ENCODE results near the gene EDNRB.
"Not testable (repeated sequence)": the region's sequence is repeated elsewhere in the genome, so short reads cannot be mapped to it uniquely, and the experiment has no call there.

The EDNRB gene

GRCh38 chr13:77896536-77896935, 22.1 kb downstream of the EDNRB start:
- DNase-seq = no peak

DNA sequence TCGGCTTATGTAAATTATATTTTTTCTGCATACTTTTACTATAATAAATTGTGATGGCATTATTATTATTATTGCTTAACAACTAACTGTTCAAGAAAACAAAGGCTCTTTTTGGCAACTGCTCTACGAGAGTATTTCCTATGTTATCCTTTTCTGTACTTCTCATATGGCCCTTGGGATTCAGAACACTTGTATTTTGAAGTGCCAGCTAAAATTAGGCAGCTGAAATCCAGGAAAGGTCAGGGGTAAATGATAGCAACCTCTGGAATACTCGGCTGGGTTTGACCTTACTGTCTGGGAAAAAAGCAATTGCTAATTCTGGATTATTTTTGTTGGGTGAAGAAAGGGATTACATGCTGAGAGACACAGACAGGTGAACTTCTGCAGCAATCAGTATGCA, 23.9 kb downstream of the EDNRB start:
- DNase-seq = no peak

DNA sequence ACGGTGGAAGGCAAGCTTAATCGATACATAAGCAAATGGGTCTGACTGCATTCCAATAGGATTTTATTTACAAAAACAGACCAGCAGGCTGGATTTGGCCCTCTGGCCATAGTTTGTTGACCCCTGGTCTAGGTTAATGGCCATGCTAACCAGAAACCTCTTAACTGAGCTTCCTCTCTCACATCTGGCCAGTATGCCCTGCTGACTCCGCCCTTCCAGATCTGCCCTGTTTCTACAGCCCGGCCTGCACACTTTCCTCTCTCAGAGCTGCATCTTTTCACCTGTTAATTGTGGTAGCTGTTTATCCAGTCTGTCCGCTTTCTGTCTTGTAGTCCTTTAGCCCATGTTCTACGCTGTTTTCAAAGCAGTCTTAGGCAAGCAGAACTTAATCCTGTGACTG, 25.6 kb downstream of the EDNRB start:
- DNase-seq = no peak

- no peak for DNase-seq
These were observed 26.1 kb downstream of the EDNRB start for GRCh38 chr13:77892491-77892890.

DNA sequence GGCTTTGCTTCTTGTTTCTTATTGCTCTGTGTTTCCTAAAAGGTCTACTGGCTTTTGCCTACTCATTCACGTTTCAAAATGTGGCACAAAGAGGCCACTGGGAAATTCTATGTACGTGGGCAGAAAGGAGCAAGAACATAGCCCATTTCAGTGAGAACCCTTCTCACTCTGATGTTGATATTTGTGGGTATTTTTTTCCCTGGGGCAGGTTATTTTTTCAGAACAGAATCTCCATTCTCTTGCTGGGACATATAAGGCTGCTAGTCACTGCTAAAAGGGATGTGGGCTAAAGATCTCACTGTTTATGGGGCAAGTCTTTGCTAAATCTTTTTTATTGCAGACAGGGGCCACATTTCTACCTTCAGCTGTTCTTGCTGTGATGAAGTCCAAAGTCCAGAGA, 27.1 kb downstream of the EDNRB start:
- DNase-seq = no peak

- no peak for DNase-seq
These were observed 27.6 kb downstream of the EDNRB start for GRCh38 chr13:77891041-77891440.

GRCh38 chr13:77883328-77883727, 35.3 kb downstream of the EDNRB start:
- no peak for DNase-seq

- DNase-seq = no peak
These were observed 40.4 kb downstream of the EDNRB start for GRCh38 chr13:77878190-77878589.

DNA sequence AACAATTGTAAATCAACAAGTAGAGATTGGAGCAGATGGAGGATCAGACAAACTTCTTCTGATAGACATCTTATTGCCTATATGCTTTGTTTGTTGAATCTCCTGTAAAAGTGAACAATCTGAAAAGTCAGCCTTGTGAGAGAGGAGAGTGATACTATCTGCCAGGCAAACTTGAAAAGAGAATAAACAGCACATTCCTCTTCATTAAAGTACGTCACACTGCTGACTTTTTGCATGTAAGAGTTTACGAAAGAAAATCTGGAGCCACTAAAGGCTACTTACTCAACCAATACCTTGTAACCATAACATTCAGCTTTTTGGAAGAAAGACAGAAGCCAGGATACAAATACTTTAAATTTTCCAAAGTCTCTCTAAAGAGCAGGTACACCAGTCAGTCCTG, 42.5 kb downstream of the EDNRB start:
- DNase-seq = no peak

DNA sequence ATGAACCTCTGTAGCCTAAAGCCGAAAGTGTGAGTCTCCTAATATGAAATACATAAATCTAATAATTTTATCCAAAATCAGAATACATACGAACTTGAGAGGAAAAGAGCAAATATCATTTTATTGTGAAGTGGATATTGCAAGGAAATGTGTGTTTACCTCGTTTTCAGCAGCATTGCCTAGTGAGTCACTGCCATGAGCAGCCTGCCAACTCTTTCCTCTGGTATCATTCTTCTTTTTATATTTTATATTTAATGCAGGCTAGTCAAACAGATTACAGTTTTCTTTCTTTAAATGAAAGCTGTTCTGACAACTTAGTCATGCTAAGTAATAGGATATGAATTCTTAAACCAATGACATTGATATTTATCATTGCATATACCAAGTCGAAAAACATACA, 44.2 kb downstream of the EDNRB start:
- DNase-seq = no peak

DNA sequence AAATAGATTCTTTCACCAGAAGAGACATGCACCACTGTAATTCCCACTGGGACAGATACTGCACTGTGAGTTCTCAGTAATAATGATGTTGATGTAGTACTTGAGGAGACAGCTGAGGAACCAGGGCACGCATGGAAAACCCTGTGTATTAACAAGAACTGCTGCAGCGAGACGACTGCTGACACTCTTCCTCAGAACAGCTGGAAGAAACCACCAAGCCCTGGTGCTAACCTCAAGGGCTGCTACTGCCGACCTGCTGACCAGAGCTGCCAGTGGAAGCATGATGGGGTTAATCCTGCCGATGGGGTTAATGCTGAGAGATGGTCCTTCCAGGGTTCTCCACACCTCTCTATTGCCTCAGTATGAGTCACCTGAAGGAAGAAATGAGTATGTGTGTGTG, 45.6 kb downstream of the EDNRB start:
- DNase-seq = no peak

- no peak for DNase-seq
These were observed 47.0 kb downstream of the EDNRB start for GRCh38 chr13:77871596-77871995.

- no peak for DNase-seq
These were observed 49.9 kb downstream of the EDNRB start for GRCh38 chr13:77868717-77869116.

GRCh38 chr13:77866971-77867370, 51.7 kb downstream of the EDNRB start:
- no peak for DNase-seq

GRCh38 chr13:77865622-77866021, 53.0 kb downstream of the EDNRB start:
- no peak for DNase-seq

DNA sequence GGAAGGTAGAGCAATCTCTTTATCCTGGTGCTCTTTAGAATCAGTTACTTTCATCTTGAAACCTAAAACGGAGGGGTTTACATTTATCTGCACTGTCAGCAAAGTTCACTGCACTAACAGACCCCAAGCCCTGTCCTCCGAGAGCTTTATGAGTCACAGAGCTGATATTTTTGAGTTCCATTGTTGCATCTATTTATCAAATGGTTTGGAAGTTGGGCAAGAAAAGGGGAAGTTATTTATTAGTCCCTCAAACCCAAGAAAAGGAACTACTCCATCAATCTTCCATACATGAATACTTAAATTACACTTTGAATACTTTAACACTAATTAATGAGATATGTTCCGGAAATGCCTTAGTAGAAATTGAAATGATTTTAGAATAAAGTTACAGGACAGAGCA, 55.5 kb downstream of the EDNRB start:
- DNase-seq = no peak

DNA sequence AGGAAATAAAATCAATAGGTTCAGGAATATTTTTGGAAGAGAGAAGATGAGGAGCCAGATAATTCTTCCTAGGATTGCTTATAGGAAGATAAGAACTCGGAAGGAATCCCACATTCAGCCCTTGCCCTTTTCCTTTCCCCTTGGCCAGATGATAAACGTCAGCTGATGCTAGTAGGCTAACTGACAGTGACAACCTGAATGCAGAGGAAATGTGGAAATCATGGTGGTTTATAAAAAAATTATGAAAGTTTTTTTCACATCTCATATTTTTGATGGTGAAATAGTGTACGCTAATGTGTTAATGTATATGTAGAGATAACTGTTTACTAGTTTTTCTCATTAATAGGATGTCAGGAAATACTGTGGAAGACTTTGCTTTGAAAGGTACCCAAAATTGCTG, 56.9 kb downstream of the EDNRB start:
- DNase-seq = no peak

DNA sequence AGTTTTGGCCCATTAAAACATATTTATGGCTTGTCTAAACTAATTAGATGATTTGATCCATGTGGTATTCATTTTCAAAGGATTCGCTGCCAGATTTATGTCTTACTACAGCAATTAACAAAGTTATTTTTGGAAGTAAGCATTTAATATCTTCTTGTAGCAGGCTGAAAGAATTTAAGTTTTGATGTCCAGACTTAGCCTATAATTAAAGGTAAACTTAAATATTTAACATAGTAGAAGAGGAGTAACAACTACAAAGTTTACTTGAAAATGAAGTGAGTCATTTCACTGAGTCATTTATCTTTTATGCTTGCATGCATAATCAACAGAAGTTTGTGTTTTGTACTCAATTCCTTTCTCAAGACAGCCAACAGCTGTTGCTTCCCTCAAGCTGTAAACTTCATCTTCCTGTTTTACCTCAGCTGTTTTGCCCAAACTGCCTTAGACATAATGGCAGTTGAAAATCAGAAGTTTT, 58.1 kb downstream of the EDNRB start:
- DNase-seq = no peak

GRCh38 chr13:77859450-77859849, 59.2 kb downstream of the EDNRB start:
- no peak for DNase-seq

DNA sequence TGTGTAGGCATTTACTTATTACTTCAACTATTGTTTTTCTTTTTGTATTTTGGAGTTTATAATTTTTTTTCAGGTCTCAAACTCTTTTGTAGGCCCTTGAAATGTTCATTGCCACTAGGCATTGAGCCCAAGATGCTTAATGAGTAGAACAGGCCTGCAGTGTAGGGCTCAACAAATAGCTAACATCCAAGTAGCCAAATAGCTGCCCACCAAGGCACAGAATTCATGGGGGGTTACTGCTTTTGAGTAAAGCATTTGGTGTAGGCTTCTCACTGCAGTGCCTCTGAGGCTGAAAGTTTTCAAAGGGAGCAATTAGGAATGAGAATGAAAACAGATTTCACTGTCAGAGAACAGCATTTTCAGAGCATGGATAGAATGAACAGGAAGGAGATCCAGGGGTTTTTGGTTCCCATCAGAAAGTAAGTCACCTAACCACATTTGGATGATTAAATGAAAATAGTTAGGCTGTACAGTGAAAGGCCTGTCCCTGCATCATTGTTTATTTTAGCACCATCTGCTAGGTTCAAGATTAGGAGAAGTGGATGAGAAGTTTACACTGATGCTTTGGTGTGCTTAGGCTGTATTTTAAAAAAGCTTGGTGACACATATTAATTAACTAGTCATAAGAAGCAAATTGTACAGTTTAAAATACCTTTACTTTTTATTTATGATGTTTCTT, 61.0 kb downstream of the EDNRB start:
- DNase-seq = no peak

DNA sequence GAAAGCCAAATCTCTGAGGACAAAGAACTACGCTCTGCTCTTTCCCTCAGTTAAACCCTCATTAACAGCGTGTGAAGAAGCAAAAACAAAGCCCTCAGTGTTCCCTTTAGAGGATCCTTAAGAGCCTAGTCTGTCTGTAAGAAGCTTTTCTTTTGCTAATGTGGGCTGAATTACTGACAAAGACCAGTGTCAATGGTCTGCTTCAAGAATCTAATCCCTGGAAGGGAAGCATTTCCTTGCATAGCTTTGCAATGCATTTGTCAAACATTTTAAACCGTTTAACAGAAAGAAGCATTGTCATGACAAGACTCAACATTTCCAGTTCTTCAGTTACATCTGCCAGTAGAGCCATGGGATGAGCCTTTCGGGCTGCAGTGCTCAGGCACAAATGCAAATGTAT, 64.9 kb downstream of the EDNRB start:
- no peak for DNase-seq

DNA sequence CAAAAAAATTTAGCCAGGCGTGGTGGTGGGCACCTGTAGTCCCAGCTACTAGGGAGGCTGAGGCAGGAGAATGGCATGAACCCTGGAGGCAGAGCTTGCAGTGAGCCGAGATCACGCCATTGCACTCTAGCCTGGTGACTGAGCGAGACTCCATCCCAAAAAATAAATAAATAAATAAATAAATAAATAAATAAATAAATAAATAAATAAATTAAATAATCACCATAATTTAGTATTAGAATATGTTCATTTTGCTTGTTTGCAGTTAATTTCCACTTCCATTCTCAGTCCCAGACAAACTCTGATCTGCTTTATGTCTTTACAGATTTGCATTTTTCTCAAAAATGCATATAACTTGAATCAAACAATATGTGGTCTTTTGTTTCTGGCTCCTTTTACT, 70.6 kb downstream of the EDNRB start:
- not testable (repeated sequence) for DNase-seq

DNA sequence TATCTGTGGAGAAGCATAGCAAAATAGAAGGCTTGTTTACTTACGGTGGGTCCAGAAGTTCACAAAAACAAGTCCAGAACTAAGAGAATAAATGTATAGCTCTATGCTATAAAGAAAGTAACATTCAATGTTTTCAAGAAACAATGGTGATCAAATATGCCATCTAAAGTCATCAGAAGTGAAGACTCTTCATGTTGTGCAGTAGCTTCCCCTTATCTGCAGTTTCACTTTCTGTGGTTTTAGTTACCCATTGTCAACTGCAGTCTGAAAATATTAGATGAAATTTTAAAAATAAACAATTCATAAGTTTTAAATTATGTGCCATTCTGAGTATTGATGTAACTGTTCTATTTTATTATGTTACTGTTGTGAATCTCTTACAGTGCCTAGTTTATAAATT, 72.5 kb downstream of the EDNRB start:
- no peak for DNase-seq

All from T-helper 9 cell (primary cell).